GM23338 (cell line): Measurements from ENCODE around the gene EXOC6B. TPM values are rescaled to one million over a fixed set of nuclear protein-coding genes. Genes with fewer than 3 reads are reported as not detected.

Source experiments
- ATAC-seq: fragments of 200-7000 bp; cut with Tn5 transposase; 3 replicates; pipeline ENCODE4 v1.9.1; 2020
- DNase-seq: peaks from one replicate; pipeline ENCODE4 v3.0.0-alpha.2; 2015; ENCODE audit warnings: low spot score
- H2AFZ ChIP-seq: fragments of 200-600 bp; sonication (generic); 2 replicates; pipeline ENCODE4 v1.8.0; 2016; ENCODE audit warnings: antibody characterized with exemption, mild to moderate bottlenecking, moderate library complexity
- H3F3A ChIP-seq: fragments of 200-600 bp; sonication (generic); replicated peaks from 2 replicates; pipeline ENCODE4 v1.8.0; 2017; ENCODE audit warnings: antibody characterized with exemption, mixed run types, low read depth
- H3K27ac ChIP-seq: fragments of 200-600 bp; sonication (generic); 2 replicates; pipeline ENCODE4 v1.6.1; 2016; ENCODE audit warnings: low read depth
- H3K27me3 ChIP-seq: fragments of 200-600 bp; sonication (generic); 2 replicates; pipeline ENCODE4 v1.8.0; 2016; ENCODE audit warnings: mild to moderate bottlenecking, mixed run types, moderate library complexity; ENCODE audit not compliant: insufficient read depth
- H3K36me3 ChIP-seq: fragments of 200-600 bp; sonication (generic); 2 replicates; pipeline ENCODE4 v1.8.0; 2016; ENCODE audit warnings: mild to moderate bottlenecking; ENCODE audit not compliant: insufficient read depth
- H3K4me1 ChIP-seq: fragments of 200-600 bp; sonication (generic); 2 replicates; pipeline ENCODE4 v1.8.0; 2016; ENCODE audit warnings: mild to moderate bottlenecking, moderate library complexity; ENCODE audit not compliant: insufficient read depth
- H3K4me2 ChIP-seq: fragments of 200-600 bp; sonication (generic); 2 replicates; pipeline ENCODE4 v1.7.1; 2017; ENCODE audit warnings: mixed run types
- H3K4me3 ChIP-seq: fragments of 200-600 bp; sonication (generic); 2 replicates; pipeline ENCODE4 v1.6.1; 2016; ENCODE audit warnings: mixed run types
- H3K79me2 ChIP-seq: fragments of 200-600 bp; sonication (generic); replicated peaks from 2 replicates; pipeline ENCODE4 v1.8.0; 2017; ENCODE audit warnings: mild to moderate bottlenecking; ENCODE audit not compliant: insufficient read depth
- H3K9me2 ChIP-seq: fragments of 200-600 bp; sonication (generic); 2 replicates; pipeline ENCODE4 v1.8.0; 2017; ENCODE audit not compliant: insufficient read depth
- H4K20me1 ChIP-seq: fragments of 200-600 bp; sonication (generic); replicated peaks from 2 replicates; pipeline ENCODE4 v1.8.0; 2017; ENCODE audit warnings: mild to moderate bottlenecking; ENCODE audit not compliant: insufficient read depth
- H3K27ac Mint-ChIP-seq: 2 replicates; pipeline ENCODE4 v1.8.0; 2020; ENCODE audit warnings: inconsistent platforms, mild to moderate bottlenecking, moderate library complexity, mixed read lengths
- H3K27me3 Mint-ChIP-seq: 3 replicates; pipeline ENCODE4 v1.8.0; 2022; ENCODE audit warnings: low read depth, mild to moderate bottlenecking, moderate library complexity, mixed read lengths, inconsistent platforms; ENCODE audit not compliant: insufficient read depth, poor library complexity
- H3K36me3 Mint-ChIP-seq: 3 replicates; pipeline ENCODE4 v1.8.0; 2021; ENCODE audit warnings: low read depth, mild to moderate bottlenecking, inconsistent platforms, moderate library complexity, mixed read lengths
- H3K4me1 Mint-ChIP-seq: 3 replicates; pipeline ENCODE4 v1.8.0; 2020; ENCODE audit warnings: mild to moderate bottlenecking, inconsistent platforms, mixed read lengths
- H3K4me3 Mint-ChIP-seq: 3 replicates; pipeline ENCODE4 v1.8.0; 2021; ENCODE audit warnings: moderate library complexity, mild to moderate bottlenecking, inconsistent platforms, mixed read lengths
- H3K9me3 Mint-ChIP-seq: 3 replicates; pipeline ENCODE4 v1.8.0; 2020; ENCODE audit warnings: moderate library complexity, mild to moderate bottlenecking, inconsistent platforms, mixed read lengths
- CREB1 ChIP-seq: fragments of 250-450 bp; sonication (Bioruptor Pico); IDR thresholded peaks from 2 replicates; pipeline ENCODE4 v1.5.0; 2020; ENCODE audit warnings: low read depth, mild to moderate bottlenecking, moderate library complexity
- EZH2 ChIP-seq: fragments of 200-600 bp; sonication (generic); IDR thresholded peaks from one replicate; pipeline ENCODE4 v1.8.0; 2017; ENCODE audit warnings: antibody characterized with exemption, mild to moderate bottlenecking, low read depth; ENCODE audit not compliant: unreplicated experiment
- EZH2phosphoT487 ChIP-seq: fragments of 200-600 bp; sonication (generic); IDR thresholded peaks from one replicate; pipeline ENCODE4 v1.8.1; 2018; ENCODE audit warnings: antibody characterized with exemption; ENCODE audit not compliant: unreplicated experiment
- polyA plus RNA-seq: library from polyadenylated mRNA; unstranded; fragments of >200 nt; fragmentation: Nextera tagmentation; extraction: Ambion mirVana; gene quantifications from 2 replicates; pipeline ENCODE4 v1.2.1, GENCODE V29; 2016
- total RNA-seq: library from RNA; depleted of rRNA; stranded (reverse); fragments of >200 nt; shearing (Covaris generic); gene quantifications from 2 replicates; pipeline ENCODE4 v1.2.3, GENCODE V29; 2014
- TF ChIP-seq, protein P1 (sequence below): IDR thresholded peaks from 2 replicates; pipeline ENCODE4 v1.6.1; 2016; ENCODE audit warnings: antibody characterized with exemption
- TF ChIP-seq, protein P2 (sequence below): IDR thresholded peaks from one replicate; pipeline ENCODE4 v1.6.1; 2018; ENCODE audit warnings: antibody characterized with exemption; ENCODE audit not compliant: unreplicated experiment

EXOC6B gene
- total and polyA plus RNA-seq, 2 experiments from 2014 or later = 7.2 to 45.9 TPM

DNA sequence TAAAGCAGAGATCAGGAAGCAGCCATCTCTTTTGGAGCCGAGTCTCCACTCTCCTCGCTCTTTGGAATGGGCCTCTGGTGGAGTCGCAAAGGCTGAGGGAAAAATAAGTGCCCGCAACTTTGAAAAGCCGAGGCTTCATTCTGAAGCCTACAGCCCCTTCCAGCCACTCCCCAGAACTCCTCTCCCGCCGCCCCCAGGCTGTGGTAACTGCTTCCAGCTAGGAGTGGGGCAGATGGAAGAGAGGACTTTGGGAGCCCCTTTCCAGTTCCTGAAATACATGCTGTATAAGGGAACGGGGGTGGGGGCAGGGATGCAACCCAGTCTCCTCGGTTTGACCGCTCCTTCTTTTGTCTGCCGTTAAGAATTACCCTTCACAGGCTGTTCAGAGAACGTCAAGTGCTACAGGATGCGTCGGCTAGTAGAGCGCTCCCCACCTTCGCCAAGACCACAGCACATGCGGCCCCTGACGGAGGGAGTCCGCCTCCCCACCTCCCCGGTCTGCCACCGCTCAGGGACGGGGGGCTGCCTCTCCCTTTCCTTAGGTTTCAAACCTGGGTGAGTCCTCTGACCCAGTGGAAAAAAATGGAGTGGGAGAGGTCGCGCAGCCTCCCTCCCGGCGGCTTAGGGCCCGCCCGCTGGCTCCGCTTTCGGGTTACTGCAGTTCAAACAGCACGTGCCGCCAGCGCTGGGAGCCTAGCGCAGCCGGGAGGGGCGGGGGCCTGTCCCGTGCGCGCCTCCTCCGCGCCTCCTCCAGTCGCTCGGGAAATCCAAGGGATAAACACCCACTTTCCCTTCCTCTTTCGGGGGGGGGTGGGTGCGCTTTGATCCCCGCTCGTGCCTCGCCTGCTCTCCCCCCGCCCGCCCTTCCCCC, 683.0 kb downstream of the EXOC6B start:
- DNase-seq (peak; percentile 73), ATAC-seq (peak; percentile 18)
- peaks cover under 1% of the 10 kb centered on the region; the same call in 2 of the 3 replicates for H3K9me3 Mint-ChIP-seq
- no peaks in the 10 kb centered on the region for H3K36me3 ChIP-seq
- peak overlapping the region; percentile 76 for H3K4me3 Mint-ChIP-seq
- H3K36me3 Mint-ChIP-seq = no peaks in the 10 kb centered on the region; the same call in 2 of the 3 replicates
- H3K27ac Mint-ChIP-seq = no peak overlapping the region
- no peaks in the 10 kb centered on the region for H3K9me2 ChIP-seq
- H3K27me3 ChIP-seq = peaks cover 92% of the 10 kb centered on the region
- H3F3A ChIP-seq = 0 out of 2 replicates have a peak, but pooled peaks cover 3% of the 10 kb centered on the region
- H2AFZ ChIP-seq = peak overlapping the region; percentile 81
- no peaks in the 10 kb centered on the region for H3K79me2 ChIP-seq
- no peak overlapping the region for H3K27ac ChIP-seq
- H4K20me1 ChIP-seq = no peaks in the 10 kb centered on the region; the same call in 1 of the 2 replicates
- peaks cover 75% of the 10 kb centered on the region for H3K27me3 Mint-ChIP-seq
- H3K4me1 Mint-ChIP-seq = peaks cover 31% of the 10 kb centered on the region
- peaks cover 30% of the 10 kb centered on the region for H3K4me1 ChIP-seq
- peak overlapping the region; percentile 95 for H3K4me2 ChIP-seq
- H3K4me3 ChIP-seq = peak overlapping the region; percentile 77
- TF ChIP-seq EZH2phosphoT487 (no peak), EZH2 (peak; percentile 18)

DNA sequence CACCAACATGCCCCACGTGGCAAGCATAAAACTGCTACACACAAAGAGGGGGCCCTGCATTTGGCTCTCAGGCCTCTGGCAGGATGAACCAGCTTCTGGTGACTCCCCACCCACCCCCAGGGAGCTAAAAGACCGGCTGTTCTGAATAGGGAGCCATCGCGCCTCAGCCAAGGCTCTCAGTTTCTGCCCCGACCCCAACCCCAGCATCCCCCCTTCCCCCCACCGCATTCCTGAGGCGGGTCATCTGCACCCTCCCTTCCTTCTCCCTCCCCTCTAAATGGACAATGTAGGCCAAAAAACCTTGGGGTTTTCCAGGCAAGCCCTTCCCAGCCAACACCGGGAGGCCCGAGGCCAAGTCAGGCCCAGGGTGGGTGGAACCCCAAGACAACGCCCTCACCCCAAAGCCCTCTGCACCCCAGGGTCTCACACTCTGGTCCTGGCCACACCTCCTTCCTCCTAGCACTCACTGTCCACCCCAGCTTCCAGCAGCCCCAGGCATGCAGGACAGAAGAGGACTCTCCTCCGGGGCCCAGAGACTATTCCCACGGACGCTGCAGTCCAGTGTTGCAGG, 683.9 kb downstream of the EXOC6B start:
- Mint-ChIP-seq H3K4me1 (peaks cover 33% of the 10 kb centered on the region), H3K27me3 (peaks cover 69% of the 10 kb centered on the region), H3K36me3 (no peaks in the 10 kb centered on the region; the same call in 2 of the 3 replicates), H3K9me3 (no peaks in the 10 kb centered on the region; the same call in 1 of the 3 replicates), H3K4me3 (peak overlapping the region; percentile 61; the same call in 2 of the 3 replicates), H3K27ac (no peak overlapping the region)
- no peaks in the 10 kb centered on the region; the same call in 1 of the 2 replicates for H4K20me1 ChIP-seq
- H3K27me3 ChIP-seq = peaks cover 84% of the 10 kb centered on the region
- no peak for TF ChIP-seq CREB1
- TF ChIP-seq, protein P1, sequence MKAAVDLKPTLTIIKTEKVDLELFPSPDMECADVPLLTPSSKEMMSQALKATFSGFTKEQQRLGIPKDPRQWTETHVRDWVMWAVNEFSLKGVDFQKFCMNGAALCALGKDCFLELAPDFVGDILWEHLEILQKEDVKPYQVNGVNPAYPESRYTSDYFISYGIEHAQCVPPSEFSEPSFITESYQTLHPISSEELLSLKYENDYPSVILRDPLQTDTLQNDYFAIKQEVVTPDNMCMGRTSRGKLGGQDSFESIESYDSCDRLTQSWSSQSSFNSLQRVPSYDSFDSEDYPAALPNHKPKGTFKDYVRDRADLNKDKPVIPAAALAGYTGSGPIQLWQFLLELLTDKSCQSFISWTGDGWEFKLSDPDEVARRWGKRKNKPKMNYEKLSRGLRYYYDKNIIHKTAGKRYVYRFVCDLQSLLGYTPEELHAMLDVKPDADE = no peak
- TF ChIP-seq, protein P2, sequence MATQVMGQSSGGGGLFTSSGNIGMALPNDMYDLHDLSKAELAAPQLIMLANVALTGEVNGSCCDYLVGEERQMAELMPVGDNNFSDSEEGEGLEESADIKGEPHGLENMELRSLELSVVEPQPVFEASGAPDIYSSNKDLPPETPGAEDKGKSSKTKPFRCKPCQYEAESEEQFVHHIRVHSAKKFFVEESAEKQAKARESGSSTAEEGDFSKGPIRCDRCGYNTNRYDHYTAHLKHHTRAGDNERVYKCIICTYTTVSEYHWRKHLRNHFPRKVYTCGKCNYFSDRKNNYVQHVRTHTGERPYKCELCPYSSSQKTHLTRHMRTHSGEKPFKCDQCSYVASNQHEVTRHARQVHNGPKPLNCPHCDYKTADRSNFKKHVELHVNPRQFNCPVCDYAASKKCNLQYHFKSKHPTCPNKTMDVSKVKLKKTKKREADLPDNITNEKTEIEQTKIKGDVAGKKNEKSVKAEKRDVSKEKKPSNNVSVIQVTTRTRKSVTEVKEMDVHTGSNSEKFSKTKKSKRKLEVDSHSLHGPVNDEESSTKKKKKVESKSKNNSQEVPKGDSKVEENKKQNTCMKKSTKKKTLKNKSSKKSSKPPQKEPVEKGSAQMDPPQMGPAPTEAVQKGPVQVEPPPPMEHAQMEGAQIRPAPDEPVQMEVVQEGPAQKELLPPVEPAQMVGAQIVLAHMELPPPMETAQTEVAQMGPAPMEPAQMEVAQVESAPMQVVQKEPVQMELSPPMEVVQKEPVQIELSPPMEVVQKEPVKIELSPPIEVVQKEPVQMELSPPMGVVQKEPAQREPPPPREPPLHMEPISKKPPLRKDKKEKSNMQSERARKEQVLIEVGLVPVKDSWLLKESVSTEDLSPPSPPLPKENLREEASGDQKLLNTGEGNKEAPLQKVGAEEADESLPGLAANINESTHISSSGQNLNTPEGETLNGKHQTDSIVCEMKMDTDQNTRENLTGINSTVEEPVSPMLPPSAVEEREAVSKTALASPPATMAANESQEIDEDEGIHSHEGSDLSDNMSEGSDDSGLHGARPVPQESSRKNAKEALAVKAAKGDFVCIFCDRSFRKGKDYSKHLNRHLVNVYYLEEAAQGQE = no peak
- no peaks in the 10 kb centered on the region for H3K9me2 ChIP-seq
- peak overlapping the region; percentile 81; the same call in 1 of the 2 replicates for H2AFZ ChIP-seq
- H3K79me2 ChIP-seq = no peaks in the 10 kb centered on the region
- H3K27ac ChIP-seq = no peak overlapping the region
- H3K36me3 ChIP-seq = no peaks in the 10 kb centered on the region
- peak overlapping the region; percentile 95; the same call in 1 of the 2 replicates for H3K4me2 ChIP-seq
- H3F3A ChIP-seq = 0 out of 2 replicates have a peak, but pooled peaks cover 3% of the 10 kb centered on the region
- DNase-seq (no peak), ATAC-seq (no peak)
- H3K4me1 ChIP-seq = peaks cover 30% of the 10 kb centered on the region
- H3K4me3 ChIP-seq = peak overlapping the region; percentile 77
